HUES48 (cell line): Measurements from ENCODE around the gene NELFB.

Experiments used
- H3K27ac ChIP-seq: one replicate; pipeline ENCODE4 v1.7.0; 2013; ENCODE audit warnings: low read depth, low read length, inconsistent platforms
- H3K27me3 ChIP-seq: 2 replicates; pipeline ENCODE4 v1.6.1; 2013; ENCODE audit warnings: mild to moderate bottlenecking, low read length; ENCODE audit not compliant: control insufficient read depth, insufficient read depth
- H3K36me3 ChIP-seq: 2 replicates; pipeline ENCODE4 v1.6.1; 2013; ENCODE audit warnings: low read length; ENCODE audit not compliant: control insufficient read depth, insufficient read depth
- H3K4me1 ChIP-seq: 2 replicates; pipeline ENCODE4 v1.6.1; 2013; ENCODE audit warnings: mild to moderate bottlenecking, low read length; ENCODE audit not compliant: control insufficient read depth, insufficient read depth
- H3K4me3 ChIP-seq: 2 replicates; pipeline ENCODE4 v1.5.1; 2013; ENCODE audit warnings: mild to moderate bottlenecking, low read depth, low read length
- H3K9ac ChIP-seq: 2 replicates; pipeline ENCODE4 v1.6.1; 2013; ENCODE audit warnings: mild to moderate bottlenecking, low read depth, low read length, moderate library complexity
- H3K9me3 ChIP-seq: 2 replicates; pipeline ENCODE4 v1.6.1; 2013; ENCODE audit warnings: low read length; ENCODE audit not compliant: control insufficient read depth, insufficient read depth

Gene NELFB

GRCh38 chr9:137275588-137276472, 20.7 kb downstream of the NELFB start:
- H3K9me3 ChIP-seq: no peaks in the 10 kb centered on the region
- no peak overlapping the region for H3K9ac ChIP-seq
- peak overlapping the region; percentile 91 for H3K27ac ChIP-seq
- peaks cover 21% of the 10 kb centered on the region for H3K36me3 ChIP-seq
- H3K4me3 ChIP-seq: no peak overlapping the region
- H3K4me1 ChIP-seq: peaks cover 19% of the 10 kb centered on the region
- H3K27me3 ChIP-seq: peaks cover 10% of the 10 kb centered on the region; the same call in 1 of the 2 replicates

- H3K9ac ChIP-seq: peak overlapping the region; percentile 11; the same call in 1 of the 2 replicates
- H3K4me1 ChIP-seq: peaks cover 19% of the 10 kb centered on the region
- H3K9me3 ChIP-seq: no peaks in the 10 kb centered on the region
- peaks cover 17% of the 10 kb centered on the region; the same call in 1 of the 2 replicates for H3K27me3 ChIP-seq
- H3K27ac ChIP-seq: peak overlapping the region; percentile 91
- peak overlapping the region; percentile 54; the same call in 1 of the 2 replicates for H3K4me3 ChIP-seq
- peaks cover 18% of the 10 kb centered on the region for H3K36me3 ChIP-seq
These were observed 21.6 kb downstream of the NELFB start for GRCh38 chr9:137276473-137277328.

GRCh38 chr9:137277329-137278041, 22.4 kb downstream of the NELFB start, which contains the start of gene TOR4A:
Gene TOR4A, plus strand, starts transcription at chr9:137277726. Its CDS starts 964 bp downstream, at chr9:137278690.
- peak within 1 kb of the TSS; percentile 91 for H3K27ac ChIP-seq
- H3K36me3 ChIP-seq: peaks cover 11% of the 10 kb centered on the region
- H3K4me1 ChIP-seq: peaks cover 19% of the 10 kb centered on the region
- H3K9ac ChIP-seq: peak within 1 kb of the TSS; percentile 20; the same call in 1 of the 2 replicates
- H3K27me3 ChIP-seq: peaks cover 20% of the 10 kb centered on the region
- no peaks in the 10 kb centered on the region for H3K9me3 ChIP-seq
- H3K4me3 ChIP-seq: peak within 1 kb of the TSS; percentile 54

DNA sequence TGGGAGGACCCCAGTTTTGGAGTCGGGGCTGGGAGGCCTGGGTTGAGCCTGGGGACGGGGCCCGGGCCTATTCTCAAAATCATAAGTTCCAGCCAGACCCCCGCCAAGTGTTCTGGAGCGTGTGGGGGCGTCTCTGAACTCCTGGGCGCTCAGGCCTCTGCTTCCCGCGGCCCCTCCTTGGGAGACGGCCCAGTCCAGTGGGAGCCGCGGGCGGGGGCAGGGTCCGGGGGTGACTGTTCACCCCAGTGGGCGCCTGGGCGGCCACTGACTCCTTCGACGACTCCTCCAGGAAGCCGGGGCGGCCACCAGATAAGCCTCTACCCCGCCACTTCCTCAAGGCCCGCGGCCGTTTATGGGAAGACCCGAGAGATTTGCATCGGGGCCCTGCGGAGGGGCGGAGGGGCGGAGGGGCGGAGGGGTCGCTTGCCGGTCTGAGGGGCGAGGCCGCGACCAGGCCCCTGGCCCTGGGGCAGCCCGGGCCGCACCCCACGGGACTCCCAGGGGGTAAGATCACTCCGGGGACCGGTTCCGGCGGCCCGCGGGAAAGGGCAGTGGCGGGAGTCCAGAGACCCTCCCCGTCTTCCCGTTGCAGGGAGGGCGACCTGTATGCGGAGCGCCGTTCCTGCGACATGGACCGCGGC, 23.1 kb downstream of the NELFB start:
- Histone ChIP-seq H3K4me1 (peaks cover 19% of the 10 kb centered on the region), H3K9me3 (no peaks in the 10 kb centered on the region), H3K27ac (peak overlapping the region; percentile 91), H3K9ac (0 out of 2 replicates have a peak overlapping the region, but pooled peaks have one; percentile 20), H3K27me3 (peaks cover 20% of the 10 kb centered on the region), H3K4me3 (peak overlapping the region; percentile 54), H3K36me3 (peaks cover 6% of the 10 kb centered on the region)

GRCh38 chr9:137278721-137279711, 23.9 kb downstream of the NELFB start:
- Histone ChIP-seq H3K4me1 (peaks cover 19% of the 10 kb centered on the region), H3K27ac (no peak overlapping the region), H3K9ac (no peak overlapping the region), H3K9me3 (no peaks in the 10 kb centered on the region), H3K4me3 (peak overlapping the region; percentile 54; the same call in 1 of the 2 replicates), H3K27me3 (peaks cover 20% of the 10 kb centered on the region), H3K36me3 (peaks cover 2% of the 10 kb centered on the region; the same call in 1 of the 2 replicates)

- H3K4me3 ChIP-seq: no peak overlapping the region
- H3K9ac ChIP-seq: no peak overlapping the region
- H3K27me3 ChIP-seq: peaks cover 20% of the 10 kb centered on the region
- H3K36me3 ChIP-seq: peaks cover 2% of the 10 kb centered on the region; the same call in 1 of the 2 replicates
- no peaks in the 10 kb centered on the region for H3K9me3 ChIP-seq
- peaks cover 19% of the 10 kb centered on the region for H3K4me1 ChIP-seq
- no peak overlapping the region for H3K27ac ChIP-seq
These were observed 24.8 kb downstream of the NELFB start for GRCh38 chr9:137279741-137280473.

DNA sequence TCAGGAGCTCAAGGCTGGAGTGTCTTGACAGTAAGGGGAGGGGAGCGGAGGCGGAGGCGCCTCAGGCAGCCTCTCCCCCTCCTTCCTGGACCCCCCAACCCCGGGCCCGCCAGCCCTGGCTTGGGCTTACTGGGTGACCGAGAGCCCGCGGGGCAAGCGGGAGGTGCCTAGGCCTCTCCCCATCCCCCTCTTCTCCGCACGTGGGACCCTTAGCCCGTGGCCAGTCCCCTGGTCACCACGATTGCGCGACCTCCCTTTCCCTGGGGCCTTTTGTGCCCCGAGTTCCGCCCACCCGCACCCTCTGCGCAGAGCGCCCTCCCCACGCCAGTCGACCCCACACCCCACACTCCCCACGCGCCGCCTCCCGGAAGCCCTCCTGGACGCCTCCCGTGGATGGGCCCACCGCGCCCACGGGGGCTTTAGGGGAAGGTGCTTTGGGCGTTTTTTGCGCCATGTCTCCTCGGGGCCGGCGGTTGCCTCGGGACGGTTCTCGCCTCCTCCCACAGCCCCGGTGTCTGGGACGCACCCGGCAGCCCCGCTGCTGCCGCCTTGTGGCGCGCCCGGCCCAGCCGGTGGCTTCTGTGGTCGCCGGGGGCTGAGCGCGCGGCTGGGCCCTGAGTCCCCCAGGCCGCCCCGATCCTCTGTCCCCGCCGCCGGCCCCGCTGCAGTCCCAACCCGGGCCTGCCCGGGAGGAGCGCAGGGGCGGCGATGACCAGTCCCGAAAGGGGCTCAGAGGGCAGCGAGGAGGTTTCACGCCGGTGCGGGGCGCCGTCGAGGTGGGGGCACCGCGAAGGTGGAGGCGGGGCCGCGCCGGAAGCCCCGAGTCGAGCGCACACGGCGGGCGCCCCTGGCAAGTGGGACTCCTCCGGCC, 25.6 kb downstream of the NELFB start:
- peaks cover 2% of the 10 kb centered on the region; the same call in 1 of the 2 replicates for H3K36me3 ChIP-seq
- H3K4me3 ChIP-seq: peak overlapping the region; percentile 61
- no peak overlapping the region for H3K9ac ChIP-seq
- H3K9me3 ChIP-seq: no peaks in the 10 kb centered on the region
- H3K27me3 ChIP-seq: peaks cover 20% of the 10 kb centered on the region
- no peak overlapping the region for H3K27ac ChIP-seq
- H3K4me1 ChIP-seq: peaks cover 19% of the 10 kb centered on the region

- H3K27ac ChIP-seq: no peak overlapping the region
- H3K4me1 ChIP-seq: peaks cover 13% of the 10 kb centered on the region
- peak overlapping the region; percentile 61 for H3K4me3 ChIP-seq
- H3K36me3 ChIP-seq: peaks cover 2% of the 10 kb centered on the region; the same call in 1 of the 2 replicates
- H3K27me3 ChIP-seq: peaks cover 20% of the 10 kb centered on the region
- H3K9me3 ChIP-seq: no peaks in the 10 kb centered on the region
- H3K9ac ChIP-seq: no peak overlapping the region
These were observed 26.4 kb downstream of the NELFB start for GRCh38 chr9:137281345-137282116.
